Gastrocnemius medialis (tissue), 4 donors: ENCODE measurements around the gene ZNF524.

ENCODE experiments used
- POLR2A ChIP-seq, 2 donors: fragments of 450-650 bp; IDR thresholded peaks; one replicate each; pipeline ENCODE4 v1.6.1; 2017; ENCODE audit warnings: antibody characterized with exemption in 2 of 2, mild to moderate bottlenecking in 2 of 2, moderate library complexity in 2 of 2
- TF ChIP-seq, protein P1 (sequence below), 5 experiments: fragments of 450-650 bp in 3 of 5; fragments of 200-600 bp in 2 of 5; sonication (generic) in 2 of 5; IDR thresholded peaks in 4 of 5; conservative IDR thresholded peaks in 1 of 5; 1 replicate in 4 of 5; 2 replicates in 1 of 5; pipeline ENCODE4 v1.5.1; 2016 to 2019; ENCODE audit warnings: antibody characterized with exemption in 5 of 5, mild to moderate bottlenecking in 3 of 5, moderate library complexity in 3 of 5

DNA sequence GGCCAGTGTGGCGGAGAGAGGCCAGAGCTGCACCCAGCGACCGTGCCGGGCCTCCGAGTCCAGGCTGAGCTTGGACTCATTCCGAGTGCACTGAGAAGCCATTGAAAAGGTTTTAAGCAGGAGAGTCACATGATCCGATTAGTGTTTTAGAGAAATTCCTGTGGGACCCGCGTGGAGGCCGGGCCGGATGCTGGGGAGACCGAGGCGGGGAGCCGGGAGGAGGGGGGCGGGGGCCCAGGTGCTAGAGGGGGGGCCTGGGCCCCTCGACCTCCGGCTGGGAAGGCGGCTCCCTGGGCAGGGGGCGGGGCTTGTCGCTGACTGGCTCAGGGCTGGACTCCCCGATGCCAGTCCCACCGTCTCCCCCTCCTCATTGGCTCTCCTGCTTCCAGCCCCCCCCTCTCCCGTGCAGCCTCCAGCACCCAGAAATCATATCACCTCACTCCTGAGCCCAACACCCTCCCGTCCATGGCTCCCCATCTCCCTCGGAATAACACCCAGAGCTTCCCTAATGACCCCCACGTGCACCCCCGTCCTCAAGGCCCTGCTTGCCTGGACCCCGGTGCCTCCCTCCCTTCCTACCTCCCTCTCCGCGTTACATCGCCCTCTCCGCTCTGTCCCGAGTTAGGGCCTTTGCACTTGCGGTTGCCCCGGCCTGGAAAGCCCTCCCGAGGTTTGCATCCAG, 14.3 kb upstream of the ZNF524 start:
- TF ChIP-seq, protein P1, sequence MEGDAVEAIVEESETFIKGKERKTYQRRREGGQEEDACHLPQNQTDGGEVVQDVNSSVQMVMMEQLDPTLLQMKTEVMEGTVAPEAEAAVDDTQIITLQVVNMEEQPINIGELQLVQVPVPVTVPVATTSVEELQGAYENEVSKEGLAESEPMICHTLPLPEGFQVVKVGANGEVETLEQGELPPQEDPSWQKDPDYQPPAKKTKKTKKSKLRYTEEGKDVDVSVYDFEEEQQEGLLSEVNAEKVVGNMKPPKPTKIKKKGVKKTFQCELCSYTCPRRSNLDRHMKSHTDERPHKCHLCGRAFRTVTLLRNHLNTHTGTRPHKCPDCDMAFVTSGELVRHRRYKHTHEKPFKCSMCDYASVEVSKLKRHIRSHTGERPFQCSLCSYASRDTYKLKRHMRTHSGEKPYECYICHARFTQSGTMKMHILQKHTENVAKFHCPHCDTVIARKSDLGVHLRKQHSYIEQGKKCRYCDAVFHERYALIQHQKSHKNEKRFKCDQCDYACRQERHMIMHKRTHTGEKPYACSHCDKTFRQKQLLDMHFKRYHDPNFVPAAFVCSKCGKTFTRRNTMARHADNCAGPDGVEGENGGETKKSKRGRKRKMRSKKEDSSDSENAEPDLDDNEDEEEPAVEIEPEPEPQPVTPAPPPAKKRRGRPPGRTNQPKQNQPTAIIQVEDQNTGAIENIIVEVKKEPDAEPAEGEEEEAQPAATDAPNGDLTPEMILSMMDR (IDR thresholded peaks at IDR 0.05 in 4 of 5, conservative IDR thresholded peaks at IDR 0.05 in 1 of 5) = no peak
- TF ChIP-seq POLR2A (IDR thresholded peaks at IDR 0.05) = no peak
